GM21528 (cell line): ENCODE data around the gene OGG1.

Source experiments
- ATAC-seq: cut with Tn5 transposase; IDR thresholded peaks from one replicate; pipeline ENCODE4 v1.9.1; 2021; ENCODE audit warnings: mild to moderate bottlenecking, moderate library complexity; ENCODE audit not compliant: unreplicated experiment, low FRiP score

OGG1 gene

GRCh38 chr3:9727041-9727595 is 22.6 kb upstream of the OGG1 start:
- no peak for ATAC-seq

DNA sequence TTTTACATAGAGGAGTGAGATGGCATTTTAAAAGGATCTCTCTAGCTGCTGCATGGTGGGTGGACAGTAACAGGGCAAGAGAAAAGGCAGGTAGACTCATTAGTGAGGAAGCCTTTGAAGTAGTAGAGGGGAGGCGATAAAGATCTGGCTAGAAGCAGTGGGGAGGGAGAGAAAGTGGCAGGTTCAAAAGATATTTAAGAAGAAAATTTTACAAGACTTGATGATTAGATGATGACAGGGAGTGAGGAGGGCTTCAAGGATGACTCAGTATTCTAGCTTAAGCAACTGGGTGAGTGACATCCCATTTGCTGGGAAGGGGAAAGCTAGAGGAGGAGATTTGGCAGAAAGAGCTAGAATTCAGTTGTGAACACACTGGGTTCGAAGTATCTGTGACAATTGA is 22.0 kb upstream of the OGG1 start:
- ATAC-seq = no peak

- ATAC-seq = no peak
These were observed 20.3 kb upstream of the OGG1 start for GRCh38 chr3:9729419-9729818.

DNA sequence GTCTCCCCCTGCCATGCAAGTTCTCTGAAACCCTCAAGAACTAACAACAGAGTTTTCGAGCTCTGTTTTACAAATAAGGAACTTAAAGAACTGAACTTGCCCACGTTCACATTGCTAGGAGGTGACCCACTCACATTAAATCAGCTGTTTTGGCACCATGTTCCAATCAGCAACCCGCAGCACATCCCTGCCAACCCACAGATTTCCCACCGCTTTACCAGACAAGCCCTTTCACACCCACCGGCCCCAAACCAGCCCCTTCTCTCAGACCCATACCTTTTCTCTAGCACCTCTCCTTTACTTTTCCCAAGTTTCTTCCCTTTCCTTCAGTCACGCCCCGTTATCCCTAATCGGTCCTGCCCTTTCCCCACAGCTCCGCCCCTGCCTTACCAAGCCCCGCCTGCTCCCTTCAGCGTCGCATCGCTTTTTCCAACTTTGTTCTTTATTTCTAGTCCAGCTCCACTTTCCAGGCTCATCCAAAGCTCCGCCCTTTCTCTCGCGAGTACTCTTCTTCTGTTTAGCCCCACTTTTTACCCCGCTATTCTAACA is 19.0 kb upstream of the OGG1 start:
- ATAC-seq = peak; percentile 49

GRCh38 chr3:9731206-9732079 is 18.3 kb upstream of the OGG1 start, which contains the start of gene BRPF1:
Gene BRPF1, plus strand, starts transcription at chr3:9731735. Its CDS starts 2,406 bp downstream, at chr3:9734141.
- peak; percentile 86 for ATAC-seq

- ATAC-seq = peak; percentile 12
These were observed 17.5 kb upstream of the OGG1 start for GRCh38 chr3:9732080-9732739.

DNA sequence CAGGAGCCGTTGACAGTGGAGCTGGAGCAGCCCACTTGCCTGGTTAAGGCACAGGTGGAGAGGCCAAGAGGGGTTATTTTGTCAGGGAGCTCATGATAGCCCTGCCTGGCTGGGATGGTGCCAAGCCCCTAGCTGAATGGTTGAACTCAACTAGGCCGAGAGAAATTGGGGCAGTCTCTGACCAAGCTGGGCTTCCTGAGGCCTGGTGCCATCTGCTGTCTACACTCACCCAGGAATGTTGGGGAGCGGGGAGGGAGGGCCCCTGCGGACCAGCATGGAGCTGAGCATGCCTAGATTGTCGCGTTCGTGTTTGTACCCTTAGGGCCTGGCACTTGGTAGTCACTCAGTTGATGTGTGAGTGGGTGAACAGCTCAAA is 17.0 kb upstream of the OGG1 start:
- ATAC-seq = no peak

DNA sequence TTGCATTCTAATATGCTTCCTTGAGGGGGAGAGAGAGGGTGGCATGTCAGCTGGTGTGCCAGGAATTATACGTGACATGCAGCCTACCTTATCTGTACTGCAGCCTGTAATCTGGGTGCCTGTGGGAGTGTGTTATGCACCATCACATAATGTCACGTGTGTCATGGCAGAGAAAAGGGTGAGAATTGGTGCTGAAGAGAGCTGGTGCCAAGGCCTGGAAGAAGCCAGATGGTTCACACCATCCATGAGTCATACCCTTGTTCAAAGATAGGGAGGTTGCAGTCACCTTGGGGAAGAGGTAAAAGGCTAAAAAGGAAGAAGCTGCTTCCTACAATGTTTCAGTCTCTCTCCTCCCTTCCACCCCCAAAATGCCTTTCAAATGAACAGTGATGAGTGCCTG is 12.9 kb upstream of the OGG1 start:
- ATAC-seq = no peak

GRCh38 chr3:9739181-9739580 is 10.6 kb upstream of the OGG1 start:
- no peak for ATAC-seq

DNA sequence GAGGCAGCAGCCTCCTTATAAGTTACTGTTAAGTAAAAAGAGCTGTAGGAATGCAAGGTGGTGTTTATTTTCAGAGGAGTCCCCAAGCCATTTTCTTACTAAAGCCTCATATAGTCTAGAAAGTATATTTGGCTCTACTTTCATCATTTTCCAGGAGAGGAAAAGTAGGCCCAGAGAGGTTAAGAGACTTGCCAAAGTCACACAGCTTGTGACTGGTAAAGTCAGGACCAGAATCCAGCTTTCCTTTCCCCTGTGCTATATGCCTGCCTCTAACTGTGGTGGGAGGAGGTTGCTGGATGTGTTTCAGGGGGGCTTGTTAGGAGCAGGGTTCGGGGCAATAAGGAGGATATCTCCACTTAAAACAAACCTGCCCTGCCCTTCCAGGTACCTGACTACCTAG is 7.2 kb upstream of the OGG1 start:
- ATAC-seq = no peak

- no peak for ATAC-seq
These were observed 6.2 kb upstream of the OGG1 start for GRCh38 chr3:9743548-9743947.

DNA sequence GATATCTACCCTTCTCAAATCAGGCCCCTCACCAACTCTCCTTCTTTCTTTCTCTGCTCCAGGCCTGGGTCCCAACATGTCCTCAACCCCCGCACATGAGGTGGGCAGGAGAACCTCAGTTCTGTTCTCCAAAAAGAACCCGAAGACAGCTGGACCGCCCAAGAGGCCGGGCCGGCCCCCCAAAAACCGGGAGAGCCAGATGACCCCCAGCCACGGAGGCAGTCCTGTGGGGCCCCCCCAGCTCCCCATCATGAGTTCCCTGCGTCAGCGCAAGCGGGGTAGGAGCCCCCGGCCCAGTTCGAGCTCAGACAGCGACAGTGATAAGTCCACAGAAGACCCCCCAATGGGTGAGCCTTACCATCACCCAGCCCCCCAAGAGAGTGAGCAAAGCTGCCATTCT is 5.6 kb upstream of the OGG1 start:
- ATAC-seq = no peak

DNA sequence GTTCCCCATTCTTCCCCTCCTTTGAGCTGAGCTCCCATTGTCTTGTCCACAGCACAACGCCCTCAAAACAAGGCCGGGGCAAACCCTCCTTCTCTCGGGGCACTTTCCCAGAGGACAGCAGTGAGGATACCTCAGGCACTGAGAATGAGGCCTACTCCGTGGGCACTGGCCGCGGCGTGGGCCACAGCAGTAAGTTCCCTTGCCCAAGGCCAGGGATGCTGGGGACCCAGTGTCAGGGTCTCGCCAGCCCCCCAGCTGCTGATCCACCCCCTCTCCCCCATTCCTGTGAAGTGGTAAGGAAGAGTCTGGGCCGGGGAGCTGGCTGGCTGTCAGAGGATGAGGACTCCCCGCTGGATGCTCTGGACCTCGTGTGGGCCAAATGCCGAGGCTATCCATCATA is 4.2 kb upstream of the OGG1 start:
- no peak for ATAC-seq

DNA sequence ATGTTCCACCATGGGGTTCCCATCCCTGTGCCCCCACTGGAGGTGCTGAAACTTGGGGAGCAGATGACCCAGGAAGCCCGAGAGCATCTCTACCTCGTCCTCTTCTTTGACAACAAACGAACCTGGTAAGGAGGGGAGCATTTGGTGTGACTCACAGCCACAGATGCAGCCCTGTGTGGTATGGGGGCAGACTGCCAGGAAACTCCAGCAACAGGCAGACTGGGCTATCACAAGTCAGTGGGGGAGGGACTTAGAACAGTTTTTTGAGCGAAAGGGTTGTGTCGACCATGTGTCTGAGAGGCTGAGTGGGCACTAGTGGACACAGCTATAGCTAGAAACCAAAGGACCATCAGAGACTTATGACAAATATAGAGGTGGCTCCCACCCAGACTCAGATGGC is 3.4 kb upstream of the OGG1 start:
- ATAC-seq = no peak

- no peak for ATAC-seq
These were observed 2.5 kb upstream of the OGG1 start for GRCh38 chr3:9747267-9747666.

GRCh38 chr3:9748031-9748430 is 1.7 kb upstream of the OGG1 start:
- no peak for ATAC-seq

DNA sequence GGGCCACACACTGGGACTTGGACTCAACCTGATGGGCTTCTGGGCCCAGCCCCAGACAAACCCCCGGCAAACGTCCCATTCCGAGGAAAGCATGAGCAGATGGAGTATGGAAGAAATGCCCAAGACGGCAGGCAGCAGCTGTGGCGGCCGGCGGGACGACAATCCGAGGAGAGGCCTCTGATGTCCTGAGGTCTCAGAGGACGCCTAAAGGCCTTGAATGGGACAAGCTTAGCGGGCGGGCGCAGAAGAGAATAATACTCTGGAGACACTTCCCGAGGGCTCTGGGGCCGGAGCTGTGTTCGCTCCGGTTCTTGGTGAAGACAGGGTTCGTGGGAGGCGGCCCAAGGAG is 482 bp upstream of the OGG1 start:
- no peak for ATAC-seq

- ATAC-seq = no peak
These were observed 1.0 kb downstream of the OGG1 start for GRCh38 chr3:9750556-9751411.

GRCh38 chr3:9754678-9755077 is 4.9 kb downstream of the OGG1 start:
- no peak for ATAC-seq

DNA sequence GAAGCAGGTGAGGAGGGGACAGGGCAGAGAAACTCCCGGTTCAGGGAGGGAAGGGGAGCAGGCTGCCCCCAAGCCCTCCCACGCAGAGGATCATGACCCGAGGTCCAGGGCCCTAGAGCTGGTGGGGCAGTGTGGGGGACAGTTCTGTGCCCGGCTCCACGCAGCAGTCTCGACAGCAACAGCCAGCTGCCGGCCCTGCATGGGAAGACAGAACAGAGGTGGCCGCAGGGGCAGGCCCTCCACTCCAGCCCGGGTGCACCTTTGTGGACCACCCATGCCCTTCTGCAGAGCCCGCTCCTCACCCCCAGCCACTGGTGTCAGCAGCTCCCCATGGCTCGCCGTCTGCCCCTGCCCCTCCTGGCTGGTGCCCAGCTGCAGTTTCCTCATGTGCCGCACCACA is 7.7 kb downstream of the OGG1 start:
- ATAC-seq = no peak
